Activated naive CD8-positive, alpha-beta T cell treated with anti-CD3 and anti-CD28 coated beads, Interleukin-2, amount 50 U/mL, for 16 hours (primary cell): ENCODE results near the gene CCDC126.
"Not testable (repeated sequence)": the region's sequence is repeated elsewhere in the genome, so short reads cannot be mapped to it uniquely, and the experiment has no call there.

ENCODE experiments used
- DNase-seq: peaks from one replicate; pipeline ENCODE4 v3.0.0-alpha.2; 2020; ENCODE audit warnings: low read depth, low spot score

CCDC126 gene, protein sequence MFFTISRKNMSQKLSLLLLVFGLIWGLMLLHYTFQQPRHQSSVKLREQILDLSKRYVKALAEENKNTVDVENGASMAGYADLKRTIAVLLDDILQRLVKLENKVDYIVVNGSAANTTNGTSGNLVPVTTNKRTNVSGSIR

GRCh38 chr7:23597094-23598091, at the start of gene CCDC126:
CCDC126 (plus strand) TSS chr7:23597382; CDS start chr7:23611316, 13,934 bp downstream.
- DNase-seq = peak; percentile 65

GRCh38 chr7:23547662-23548061, 49.5 kb upstream of the CCDC126 start:
- no peak for DNase-seq

- DNase-seq = no peak
These were observed 38.9 kb upstream of the CCDC126 start for GRCh38 chr7:23558303-23558702.

GRCh38 chr7:23570592-23571200, 26.5 kb upstream of the CCDC126 start:
- peak; percentile 14 for DNase-seq

- not testable (repeated sequence) for DNase-seq
These were observed 15.2 kb upstream of the CCDC126 start for GRCh38 chr7:23581975-23582374.

DNA sequence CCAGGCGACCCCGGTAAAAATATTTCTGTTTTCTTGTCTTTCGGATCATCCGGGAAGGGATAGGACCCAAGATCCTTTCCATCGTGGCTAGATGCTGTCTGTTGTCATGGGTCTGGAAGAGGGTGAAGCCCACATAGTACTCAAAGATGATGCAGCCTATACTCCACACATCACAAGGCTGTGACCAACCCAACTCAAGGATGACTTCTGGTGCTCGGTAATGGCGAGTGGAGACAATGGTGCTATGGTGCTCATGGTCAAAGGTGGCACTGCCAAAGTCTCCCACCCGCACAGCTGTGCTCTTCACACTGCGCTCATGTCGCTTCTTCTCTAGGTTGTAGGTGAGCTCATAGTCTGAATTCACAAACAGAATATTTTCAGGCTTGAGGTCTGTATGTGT, 11.9 kb upstream of the CCDC126 start:
- not testable (repeated sequence) for DNase-seq

DNA sequence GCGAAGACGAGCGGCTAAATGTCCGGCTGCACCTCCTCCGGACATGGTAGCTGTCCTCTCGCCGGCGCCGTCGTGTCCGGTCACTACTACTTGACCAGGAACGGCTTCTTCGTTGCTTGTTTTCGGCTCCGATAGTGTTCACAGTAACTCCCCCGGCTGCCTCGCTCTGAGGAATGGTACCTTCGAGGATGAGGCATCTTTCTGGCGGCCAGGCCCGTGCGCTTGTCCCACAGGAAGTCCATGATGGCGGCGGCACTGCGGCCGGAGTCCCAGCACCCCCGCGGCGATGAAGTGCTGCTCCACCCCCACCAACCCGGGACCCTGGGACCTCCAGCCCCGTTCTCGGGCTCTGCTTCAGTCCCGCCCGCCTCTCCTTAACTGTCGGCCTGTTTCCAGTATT, 11.0 kb upstream of the CCDC126 start:
- DNase-seq = no peak

- no peak for DNase-seq
These were observed 6.7 kb upstream of the CCDC126 start for GRCh38 chr7:23590529-23590928.

DNA sequence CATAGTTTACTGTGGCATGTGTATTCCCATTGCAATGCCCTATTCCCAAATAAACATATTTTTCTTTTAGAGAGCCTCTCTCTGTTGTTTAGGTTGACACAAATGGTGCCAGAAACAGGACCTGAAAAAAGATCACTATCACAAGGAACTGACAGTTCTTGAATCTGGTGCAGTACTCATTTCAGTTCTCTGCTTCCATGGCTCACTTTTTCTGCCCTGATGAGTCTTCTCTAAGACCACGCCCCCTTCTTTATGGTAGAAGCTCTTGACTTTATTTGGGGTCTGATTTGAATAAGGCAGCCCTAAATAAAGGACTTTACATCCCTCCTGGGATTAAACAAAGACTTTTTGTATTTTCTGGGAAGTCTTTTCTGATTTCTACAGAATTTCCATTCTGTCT, 3.5 kb upstream of the CCDC126 start:
- no peak for DNase-seq

DNA sequence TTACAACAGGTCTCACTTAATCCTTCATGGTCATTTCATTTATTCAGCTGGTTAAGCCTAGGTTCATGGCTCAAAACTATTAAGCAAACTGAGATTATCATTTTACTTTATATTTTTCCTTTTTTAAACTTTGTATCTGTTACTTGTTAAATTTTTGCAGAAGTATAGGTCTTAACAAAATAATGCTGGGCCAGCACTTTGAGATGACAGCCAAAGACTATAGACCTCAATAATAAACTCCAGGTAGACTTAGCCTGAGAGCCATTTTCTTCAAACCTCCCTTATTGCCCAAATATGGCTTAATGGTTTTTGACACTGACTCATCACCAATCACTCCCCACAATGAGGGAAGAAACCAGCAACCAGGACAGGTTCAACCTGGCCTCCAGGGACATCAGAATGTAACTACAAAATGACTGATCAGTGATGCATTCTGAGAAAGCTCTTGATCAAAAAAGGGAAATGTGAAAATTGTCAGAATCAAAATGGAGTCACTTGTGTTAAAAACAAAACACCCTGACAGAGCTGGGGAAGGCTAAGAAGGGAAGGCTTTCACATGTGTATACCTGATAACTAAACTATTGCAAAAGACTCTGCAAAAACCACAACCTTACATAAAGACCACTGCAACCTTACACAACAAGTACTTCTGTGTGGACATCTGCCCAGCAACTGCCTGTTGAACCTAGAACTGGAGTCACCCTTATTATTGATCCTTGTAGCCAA, 2.1 kb upstream of the CCDC126 start:
- no peak for DNase-seq

GRCh38 chr7:23598296-23598695, 1.1 kb downstream of the CCDC126 start:
- no peak for DNase-seq

DNA sequence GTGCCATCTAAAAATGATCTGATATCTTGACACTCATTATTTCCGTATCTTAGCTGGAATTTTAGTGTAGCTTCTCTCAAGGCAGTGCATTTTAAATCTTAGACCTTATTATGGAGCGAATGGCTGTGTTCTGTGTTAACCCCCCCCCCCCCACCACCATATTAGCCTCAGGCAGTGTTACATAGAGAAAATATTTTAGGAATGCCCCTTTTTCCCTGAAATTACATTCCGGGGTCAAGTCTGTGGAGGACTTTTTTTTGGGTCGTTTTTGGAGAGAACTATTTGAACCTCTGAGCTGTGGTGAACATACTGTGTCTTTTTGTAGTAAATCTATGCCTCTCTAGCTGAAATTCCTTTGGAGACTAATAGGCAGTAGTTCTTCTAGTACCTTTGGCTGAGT, 3.1 kb downstream of the CCDC126 start:
- DNase-seq = no peak

DNA sequence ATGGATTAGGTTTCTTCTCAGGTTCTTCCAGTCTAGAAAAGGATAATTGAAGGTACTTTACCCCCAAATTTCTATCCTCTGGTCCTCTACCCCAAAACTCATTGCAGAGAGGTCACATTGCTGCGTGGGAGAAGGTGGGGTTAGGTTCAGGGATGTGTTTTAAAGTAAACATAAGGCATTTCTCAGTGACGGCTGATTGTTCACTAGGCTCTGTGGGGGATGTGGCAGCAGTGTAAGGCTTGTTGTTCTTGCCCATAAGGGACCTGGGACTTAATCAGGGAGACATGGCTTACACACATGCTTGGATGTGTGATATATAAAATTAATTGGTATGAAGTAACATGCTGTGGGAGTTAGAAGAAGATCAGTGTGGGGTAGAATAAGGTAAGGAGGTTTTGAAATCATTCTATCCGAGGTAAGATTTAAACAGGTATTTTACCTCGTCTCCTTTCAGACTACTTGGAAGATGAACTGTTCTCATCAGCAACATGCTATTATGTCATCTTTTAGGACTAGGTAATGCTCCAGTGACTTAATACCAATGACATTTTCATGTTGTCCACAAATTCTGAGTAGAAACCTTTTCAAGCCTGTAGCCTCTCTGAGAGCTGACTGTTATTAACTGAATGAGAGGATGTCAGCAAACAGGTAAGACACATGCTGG, 6.6 kb downstream of the CCDC126 start:
- no peak for DNase-seq

DNA sequence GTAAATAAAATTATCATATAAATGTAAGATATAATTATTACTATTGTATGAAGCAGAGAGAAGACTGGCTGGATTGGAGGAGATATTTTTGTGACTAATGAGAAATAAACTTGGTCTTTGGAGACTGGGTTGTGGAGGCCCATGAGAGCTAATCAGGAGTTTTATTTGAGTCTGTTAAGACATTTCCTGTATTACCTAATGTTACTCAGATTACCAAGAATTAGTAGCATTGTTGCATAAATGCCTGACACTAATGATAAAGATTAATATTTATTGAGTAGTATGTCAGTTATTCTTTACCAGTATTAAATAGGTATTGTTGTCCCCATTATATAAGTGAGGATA, 7.1 kb downstream of the CCDC126 start:
- no peak for DNase-seq

- DNase-seq = no peak
These were observed 9.9 kb downstream of the CCDC126 start for GRCh38 chr7:23607130-23607529.

DNA sequence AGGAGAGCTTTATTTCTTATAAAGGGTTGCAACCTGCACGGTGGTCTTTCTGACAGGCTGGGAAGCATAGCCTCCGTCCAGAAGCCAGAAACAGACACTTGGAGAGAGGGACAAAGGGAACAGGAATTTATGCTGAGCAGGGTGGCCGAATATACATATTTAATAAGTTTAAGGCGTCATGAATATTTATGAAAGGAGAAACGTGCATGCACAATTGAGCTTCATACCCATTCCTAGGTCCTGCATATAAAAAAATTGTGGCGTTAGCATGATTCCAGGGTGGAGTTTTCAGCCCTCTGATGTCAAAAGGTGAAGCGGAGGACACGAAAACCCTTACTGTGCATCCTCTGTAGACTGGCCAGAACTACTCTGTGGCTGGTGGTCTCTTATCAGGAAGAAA, 10.7 kb downstream of the CCDC126 start:
- no peak for DNase-seq

- no peak for DNase-seq
These were observed 18.1 kb downstream of the CCDC126 start for GRCh38 chr7:23615331-23615730.

DNA sequence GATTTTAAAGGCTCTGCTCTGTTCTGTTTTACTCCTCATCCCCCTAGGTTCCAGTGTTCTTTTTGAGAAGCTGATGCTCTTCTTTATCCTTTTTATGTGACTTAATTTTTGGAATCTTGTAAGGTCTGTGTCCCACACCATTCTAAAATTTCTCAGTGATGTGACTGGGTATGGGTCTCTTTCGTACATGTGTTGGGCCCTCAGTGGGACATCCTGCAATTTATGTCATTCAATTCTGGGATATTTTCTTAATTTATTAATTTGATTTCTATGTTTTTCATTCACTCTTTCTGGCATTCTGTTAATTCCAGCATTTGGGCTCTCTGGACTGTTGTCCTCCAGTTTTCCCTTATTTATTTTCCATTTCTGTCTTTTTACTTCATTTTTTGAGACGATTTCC, 19.4 kb downstream of the CCDC126 start:
- DNase-seq = no peak

- no peak for DNase-seq
These were observed 20.3 kb downstream of the CCDC126 start for GRCh38 chr7:23617482-23617881.

DNA sequence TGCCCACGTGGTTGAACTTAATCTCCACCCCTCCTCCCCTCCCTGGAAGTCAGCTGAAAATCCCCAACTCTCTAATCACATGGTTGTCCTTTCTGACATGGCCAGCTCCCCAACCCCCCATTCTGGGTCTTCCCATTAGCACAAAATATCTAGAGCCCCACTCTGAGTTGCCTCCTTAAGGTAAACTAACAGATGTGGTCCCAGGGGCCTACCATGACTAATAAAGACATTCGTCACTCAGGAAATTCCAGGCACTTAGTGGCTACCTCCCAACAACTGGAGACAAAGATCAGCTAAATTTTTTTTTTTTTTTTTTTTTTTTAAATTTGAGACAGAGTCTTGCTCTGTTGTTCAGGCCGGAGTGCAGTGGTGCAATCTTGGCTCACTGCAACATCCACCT, 21.1 kb downstream of the CCDC126 start:
- DNase-seq = no peak

DNA sequence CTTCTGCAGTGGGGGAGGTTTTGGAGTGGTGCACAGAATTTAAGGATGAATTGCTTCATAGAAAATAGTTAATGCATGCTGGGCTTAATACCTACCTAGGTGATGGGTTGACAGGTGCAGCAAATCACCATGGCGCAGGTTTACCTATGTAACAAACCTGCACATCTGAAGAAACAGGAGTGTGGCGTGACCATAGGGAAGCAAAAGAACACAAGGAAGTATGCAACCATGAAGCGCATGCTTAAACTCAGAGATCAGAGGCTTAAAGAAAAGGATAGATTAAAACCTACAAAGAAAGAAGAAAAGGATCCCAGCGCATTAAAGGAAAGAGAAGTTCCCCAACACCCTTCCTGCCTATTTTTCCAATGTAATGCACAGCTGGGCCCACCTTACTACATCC, 22.0 kb downstream of the CCDC126 start:
- no peak for DNase-seq
